Thoracic aorta (tissue), 2 donors: Measurements from ENCODE around the gene SAMD3. TPM values are rescaled to one million over a fixed set of nuclear protein-coding genes. Genes with fewer than 3 reads are reported as not detected.

Experiments
- ATAC-seq: fragments of 150-250 bp; one replicate; pipeline ENCODE4 v1.8.0; 2017; ENCODE audit warnings: low read depth; ENCODE audit not compliant: insufficient number of reproducible peaks, low FRiP score
- DNase-seq: peaks from one replicate; pipeline ENCODE4 v3.0.0-alpha.2; 2020; ENCODE audit warnings: low spot score
- H3K27ac ChIP-seq, 2 donors: fragments of 200-600 bp; sonication (generic); 1 replicate in 1 of 2; 2 replicates in 1 of 2; pipeline ENCODE4 v1.5.1; 2016; ENCODE audit warnings: mild to moderate bottlenecking in 2 of 2, moderate library complexity in 2 of 2
- H3K27me3 ChIP-seq: fragments of 200-600 bp; sonication (generic); replicated peaks from 2 replicates; pipeline ENCODE4 v1.6.0; 2016; ENCODE audit warnings: mild to moderate bottlenecking; ENCODE audit not compliant: insufficient read depth
- H3K36me3 ChIP-seq: fragments of 200-600 bp; sonication (generic); one replicate; pipeline ENCODE4 v1.5.1; 2016
- H3K4me1 ChIP-seq, 2 donors: fragments of 200-600 bp; sonication (generic); 1 replicate in 1 of 2; 2 replicates in 1 of 2; pipeline versions ENCODE4 v1.5.1 to v1.6.0; 2016; ENCODE audit warnings: low read depth in 2 of 2, mild to moderate bottlenecking in 1 of 2; ENCODE audit not compliant: control insufficient read depth in 1 of 2
- H3K4me3 ChIP-seq: fragments of 200-600 bp; sonication (generic); 2 replicates; pipeline ENCODE4 v1.5.1; 2016; ENCODE audit warnings: mild to moderate bottlenecking
- H3K9me3 ChIP-seq: fragments of 200-600 bp; sonication (generic); 2 replicates; pipeline ENCODE4 v1.5.1; 2016
- total RNA-seq, 2 donors: library from RNA; depleted of rRNA; stranded (reverse); fragments of >200 nt; gene quantifications; one replicate each; pipeline versions ENCODE4 v1.1.0 to v1.2.3, GENCODE V29; 2016
- TF ChIP-seq, protein P1 (sequence below): fragments of 200-600 bp; sonication (generic); IDR thresholded peaks from one replicate; pipeline ENCODE4 v1.5.1; 2019; ENCODE audit warnings: antibody characterized with exemption

The SAMD3 gene
- total RNA-seq, 2 donors from 2014 or later, result 1.2 to 1.8 TPM

DNA sequence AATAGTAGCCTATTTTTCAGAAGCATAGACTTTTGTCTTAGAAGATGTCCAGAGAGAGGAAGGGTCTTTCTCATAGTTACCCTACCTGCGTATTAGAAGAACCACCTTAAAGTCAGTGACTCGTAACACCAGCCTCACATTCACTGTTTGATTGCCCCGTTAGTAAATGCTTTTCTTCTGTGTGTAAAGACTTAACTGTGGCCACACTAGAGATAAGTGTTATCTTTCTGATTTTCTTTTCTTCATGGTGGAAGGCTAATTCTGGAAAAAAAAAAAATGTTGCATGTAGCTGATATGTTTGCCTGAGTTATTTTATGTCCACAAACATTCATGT is 83.9 kb downstream of the SAMD3 start:
- peaks cover 4% of the 10 kb centered on the region for H3K36me3 ChIP-seq
- no peaks in the 10 kb centered on the region for H3K4me1 ChIP-seq
- ATAC-seq, result no peak
- H3K27me3 ChIP-seq, result no peaks in the 10 kb centered on the region
- no peak overlapping the region for H3K27ac ChIP-seq
- no peak for DNase-seq
- no peaks in the 10 kb centered on the region for H3K9me3 ChIP-seq
- no peak overlapping the region for H3K4me3 ChIP-seq
- TF ChIP-seq, protein P1, sequence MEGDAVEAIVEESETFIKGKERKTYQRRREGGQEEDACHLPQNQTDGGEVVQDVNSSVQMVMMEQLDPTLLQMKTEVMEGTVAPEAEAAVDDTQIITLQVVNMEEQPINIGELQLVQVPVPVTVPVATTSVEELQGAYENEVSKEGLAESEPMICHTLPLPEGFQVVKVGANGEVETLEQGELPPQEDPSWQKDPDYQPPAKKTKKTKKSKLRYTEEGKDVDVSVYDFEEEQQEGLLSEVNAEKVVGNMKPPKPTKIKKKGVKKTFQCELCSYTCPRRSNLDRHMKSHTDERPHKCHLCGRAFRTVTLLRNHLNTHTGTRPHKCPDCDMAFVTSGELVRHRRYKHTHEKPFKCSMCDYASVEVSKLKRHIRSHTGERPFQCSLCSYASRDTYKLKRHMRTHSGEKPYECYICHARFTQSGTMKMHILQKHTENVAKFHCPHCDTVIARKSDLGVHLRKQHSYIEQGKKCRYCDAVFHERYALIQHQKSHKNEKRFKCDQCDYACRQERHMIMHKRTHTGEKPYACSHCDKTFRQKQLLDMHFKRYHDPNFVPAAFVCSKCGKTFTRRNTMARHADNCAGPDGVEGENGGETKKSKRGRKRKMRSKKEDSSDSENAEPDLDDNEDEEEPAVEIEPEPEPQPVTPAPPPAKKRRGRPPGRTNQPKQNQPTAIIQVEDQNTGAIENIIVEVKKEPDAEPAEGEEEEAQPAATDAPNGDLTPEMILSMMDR, result no peak

DNA sequence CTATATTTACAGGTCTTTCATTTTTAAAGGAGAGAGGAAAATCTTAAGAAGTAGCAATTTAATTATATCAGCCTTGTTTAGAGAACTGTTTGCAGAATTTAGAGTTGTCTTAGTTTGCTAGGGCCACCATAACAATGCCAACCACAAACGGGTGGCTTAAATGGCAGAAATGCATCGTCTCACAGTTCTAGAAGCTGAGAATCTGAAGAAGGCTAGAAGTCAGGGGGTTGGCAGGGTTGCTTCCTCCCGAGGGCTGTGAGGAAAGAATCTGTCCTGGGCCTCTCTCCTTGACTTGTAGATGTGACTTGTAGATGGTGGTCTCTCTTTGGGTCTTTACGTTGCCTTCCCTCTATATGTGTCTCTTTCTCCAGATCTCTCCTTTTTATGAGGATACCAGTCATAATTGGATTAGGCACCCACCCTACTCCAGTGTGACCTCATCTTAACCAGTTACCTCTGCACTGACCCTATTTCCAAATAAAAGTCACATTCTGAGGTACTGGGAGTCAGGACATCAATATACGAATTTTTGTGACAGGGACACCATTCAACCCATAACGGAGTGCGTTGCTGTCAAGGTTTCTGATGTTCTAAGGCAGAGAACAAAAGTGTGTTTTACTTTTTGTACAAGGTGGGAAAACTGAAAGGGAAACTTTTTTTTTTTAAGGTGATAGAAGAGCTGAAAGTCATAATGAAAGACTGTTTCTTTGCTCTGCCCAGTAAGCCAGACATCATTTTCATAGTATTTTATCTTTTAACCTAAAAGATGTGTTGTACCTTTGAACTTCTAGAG is 84.4 kb downstream of the SAMD3 start:
- no peak for ATAC-seq
- DNase-seq, result no peak
- no peak overlapping the region for H3K4me3 ChIP-seq
- H3K27me3 ChIP-seq, result no peaks in the 10 kb centered on the region
- TF ChIP-seq, protein P1, result no peak
- H3K27ac ChIP-seq, result no peak overlapping the region
- no peaks in the 10 kb centered on the region for H3K9me3 ChIP-seq
- H3K4me1 ChIP-seq, result no peaks in the 10 kb centered on the region
- peaks cover 6% of the 10 kb centered on the region for H3K36me3 ChIP-seq

DNA sequence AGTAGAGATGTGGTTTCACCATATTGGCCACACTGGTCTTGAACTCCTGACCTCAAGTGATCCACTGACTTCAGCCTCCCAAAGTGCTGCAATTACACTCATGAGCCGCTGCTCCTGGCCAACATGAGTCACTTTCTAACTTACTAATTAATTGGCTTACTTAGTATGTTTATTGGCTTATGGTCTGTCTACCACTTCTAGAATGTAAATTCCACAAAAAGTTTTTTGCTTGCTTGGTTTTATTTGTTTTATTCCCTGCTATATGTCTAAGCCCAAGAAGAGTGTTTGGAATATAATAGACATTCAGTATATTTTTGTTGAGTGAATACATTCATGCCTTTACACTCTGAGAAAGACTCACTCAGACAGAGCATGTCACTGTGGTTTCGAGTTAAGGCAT is 86.0 kb downstream of the SAMD3 start:
- DNase-seq (no peak), ATAC-seq (no peak)

DNA sequence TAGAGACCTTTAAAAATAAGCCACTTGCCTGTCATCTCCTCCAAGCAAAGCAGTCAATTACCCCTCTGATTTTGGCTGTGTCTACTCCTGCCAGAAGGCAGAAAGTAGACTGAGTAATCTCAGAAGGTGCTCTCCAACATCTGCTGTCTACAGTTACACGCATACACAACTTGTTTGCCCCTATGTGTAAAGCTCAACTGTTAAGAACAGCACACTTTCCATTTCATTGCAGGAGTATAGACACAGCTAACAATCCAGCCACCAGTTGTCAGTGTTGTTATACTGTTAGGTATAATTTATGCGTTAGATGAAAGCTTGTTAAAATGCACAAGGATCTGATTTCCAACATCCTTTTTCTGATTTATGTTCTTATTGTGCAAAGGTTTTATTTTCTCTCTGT is 88.2 kb downstream of the SAMD3 start:
- no peak for ATAC-seq
- Histone ChIP-seq H3K27ac (no peak overlapping the region), H3K27me3 (no peaks in the 10 kb centered on the region), H3K9me3 (no peaks in the 10 kb centered on the region), H3K4me1 (no peaks in the 10 kb centered on the region), H3K4me3 (no peak overlapping the region), H3K36me3 (peaks cover 8% of the 10 kb centered on the region)
- TF ChIP-seq, protein P1, result no peak
- no peak for DNase-seq

More for the DNA sequence above, 86.0 kb downstream of the SAMD3 start:
- no peak overlapping the region for H3K27ac ChIP-seq
- no peaks in the 10 kb centered on the region for H3K27me3 ChIP-seq
- H3K4me3 ChIP-seq, result no peak overlapping the region
- H3K36me3 ChIP-seq, result peaks cover 8% of the 10 kb centered on the region
- H3K9me3 ChIP-seq, result no peaks in the 10 kb centered on the region
- TF ChIP-seq, protein P1, result no peak
- H3K4me1 ChIP-seq, result no peaks in the 10 kb centered on the region

DNA sequence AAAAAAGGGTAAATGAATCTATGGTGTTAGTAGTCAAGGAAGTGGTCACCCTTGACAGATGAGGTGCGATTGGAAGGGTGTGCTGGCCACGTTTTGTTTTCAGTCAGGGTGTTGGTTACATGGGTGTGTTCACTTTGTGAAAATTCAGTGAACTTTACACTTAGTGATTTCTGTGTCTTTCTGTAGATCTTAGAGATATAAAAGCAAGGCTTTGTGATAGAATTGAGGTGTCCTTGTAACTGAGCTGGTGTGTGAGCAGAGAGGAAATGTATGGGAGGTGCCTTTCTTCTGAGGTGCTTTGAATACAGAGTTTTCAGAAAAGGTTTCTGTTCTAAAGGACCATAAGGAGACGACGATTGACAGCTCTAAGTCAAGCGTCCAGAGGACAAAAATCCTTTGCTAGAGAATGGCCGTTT is 90.5 kb downstream of the SAMD3 start:
- Histone ChIP-seq H3K27ac (no peak overlapping the region), H3K4me3 (no peak overlapping the region), H3K27me3 (no peaks in the 10 kb centered on the region), H3K9me3 (no peaks in the 10 kb centered on the region), H3K4me1 (no peaks in the 10 kb centered on the region), H3K36me3 (peaks cover 8% of the 10 kb centered on the region)
- DNase-seq, result no peak
- ATAC-seq, result no peak
- TF ChIP-seq, protein P1, result no peak
